Islet precursor cell (in vitro differentiated cells): ENCODE measurements around the gene S100A12.

Experiments
- DNase-seq: peaks from one replicate; pipeline ENCODE4 v3.0.0-alpha.2; 2018

The S100A12 gene

GRCh38 chr1:153396461-153396860 is 21.0 kb upstream of the S100A12 start:
- peak; percentile 39 for DNase-seq

DNA sequence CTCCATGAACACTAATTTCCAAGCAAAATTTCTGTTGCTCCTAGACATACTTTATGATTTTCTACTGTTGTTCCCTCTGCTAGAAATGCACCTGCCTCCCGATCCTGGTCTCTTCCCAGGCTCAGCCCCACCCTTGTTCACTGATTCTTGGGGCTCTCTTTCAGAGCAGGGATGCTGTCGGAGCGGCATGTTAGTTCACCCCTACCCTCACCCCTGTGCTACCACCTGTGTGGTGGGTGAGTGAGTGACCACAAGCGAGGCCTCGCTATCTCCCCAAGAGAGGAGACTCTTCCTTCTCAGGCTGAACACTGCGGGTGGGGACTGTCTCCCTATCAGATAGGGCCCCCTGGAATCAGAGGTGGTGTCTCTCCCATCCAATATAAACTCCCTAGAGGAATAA is 20.4 kb upstream of the S100A12 start:
- peak; percentile 35 for DNase-seq

- peak; percentile 43 for DNase-seq
These were observed 19.8 kb upstream of the S100A12 start for GRCh38 chr1:153395136-153395685.

GRCh38 chr1:153394391-153394790 is 19.0 kb upstream of the S100A12 start:
- DNase-seq: peak; percentile 34

DNA sequence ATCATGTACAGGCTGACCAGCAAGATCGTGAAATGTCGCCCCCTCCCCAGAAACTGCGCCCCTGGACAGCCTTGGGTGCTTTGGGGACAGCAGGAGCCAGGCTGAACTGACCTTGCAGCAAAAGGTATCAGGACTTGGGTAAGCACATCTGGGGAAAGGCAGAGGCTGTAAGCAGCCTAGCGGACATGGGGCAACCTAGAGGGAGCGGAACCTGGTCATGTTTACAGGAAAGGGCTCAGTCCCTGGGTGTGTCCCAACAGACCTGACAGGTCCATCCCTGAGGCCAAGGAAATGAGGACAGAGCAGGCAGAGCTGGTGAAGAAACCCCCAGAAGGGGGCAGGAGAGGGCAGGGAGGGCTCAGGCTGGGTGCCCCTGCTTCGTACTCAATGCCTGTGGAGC is 18.5 kb upstream of the S100A12 start:
- DNase-seq: peak; percentile 60

GRCh38 chr1:153392822-153393221 is 17.4 kb upstream of the S100A12 start:
- DNase-seq: no peak

GRCh38 chr1:153392258-153392657 is 16.8 kb upstream of the S100A12 start:
- DNase-seq: no peak

GRCh38 chr1:153390938-153391710 is 15.7 kb upstream of the S100A12 start, which contains the start of gene S100A8:
TSS of gene S100A8 (minus strand) at chr1:153391073. CDS start at chr1:153390535, 538 bp downstream.
- DNase-seq: peak; percentile 22

DNA sequence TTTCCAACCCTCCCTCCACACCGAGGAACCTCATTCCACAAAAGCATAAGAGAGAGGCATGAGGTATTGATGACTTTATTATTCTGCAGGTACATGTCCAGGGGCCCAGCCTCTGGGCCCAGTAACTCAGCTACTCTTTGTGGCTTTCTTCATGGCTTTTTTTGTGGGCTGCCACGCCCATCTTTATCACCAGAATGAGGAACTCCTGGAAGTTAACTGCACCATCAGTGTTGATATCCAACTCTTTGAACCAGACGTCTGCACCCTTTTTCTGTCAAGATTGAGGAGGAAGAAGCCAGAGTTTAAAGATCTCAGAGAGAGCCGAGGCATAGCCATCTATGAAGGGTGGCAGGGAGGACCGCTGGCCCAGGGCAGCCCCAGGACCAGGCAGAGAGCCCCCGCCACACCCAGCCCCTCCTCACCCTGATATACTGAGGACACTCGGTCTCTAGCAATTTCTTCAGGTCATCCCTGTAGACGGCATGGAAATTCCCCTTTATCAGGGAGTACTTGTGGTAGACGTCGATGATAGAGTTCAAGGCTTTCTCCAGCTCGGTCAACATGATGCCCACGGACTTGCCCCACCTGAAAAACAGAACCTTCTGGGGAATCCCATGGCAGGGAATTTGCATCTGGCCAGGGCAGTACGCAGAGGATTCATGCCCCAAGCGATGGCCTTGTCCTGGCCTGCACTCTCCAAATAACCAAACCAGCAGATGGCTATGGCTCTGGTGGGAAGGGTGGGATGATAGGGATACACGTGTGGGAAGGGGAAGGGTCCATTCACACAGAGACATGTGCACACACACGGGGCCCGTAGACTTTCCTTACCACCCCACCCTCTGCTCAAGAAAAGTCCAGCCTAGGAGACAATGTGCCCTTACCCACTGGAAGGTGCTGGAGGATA is 14.8 kb upstream of the S100A12 start:
- peak; percentile 42 for DNase-seq

GRCh38 chr1:153389401-153389800 is 14.0 kb upstream of the S100A12 start:
- no peak for DNase-seq

DNA sequence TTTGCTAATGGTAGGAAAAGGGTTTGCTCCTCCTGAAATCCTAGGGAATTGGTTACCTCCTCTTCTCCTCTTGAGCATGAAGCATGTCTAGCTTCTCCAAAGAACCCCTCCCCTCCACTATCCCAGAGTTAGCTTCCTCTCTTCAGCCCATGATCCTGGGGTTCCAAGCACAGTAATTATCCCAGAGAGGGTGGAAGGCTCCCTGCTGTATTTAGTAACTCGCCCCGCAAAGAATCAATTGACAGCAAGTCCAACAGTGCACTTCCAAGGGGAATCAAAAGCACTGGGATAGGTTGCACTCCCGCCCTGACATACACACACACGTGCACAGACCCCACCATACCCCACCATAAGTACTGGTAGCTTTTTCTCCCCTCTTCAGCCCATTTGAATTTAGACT is 12.4 kb upstream of the S100A12 start:
- peak; percentile 14 for DNase-seq

- DNase-seq: peak; percentile 8
These were observed 11.6 kb upstream of the S100A12 start for GRCh38 chr1:153387001-153387400.

- peak; percentile 18 for DNase-seq
These were observed 11.1 kb upstream of the S100A12 start for GRCh38 chr1:153386500-153386901.

GRCh38 chr1:153384958-153385580 is 9.6 kb upstream of the S100A12 start:
- peak; percentile 22 for DNase-seq

DNA sequence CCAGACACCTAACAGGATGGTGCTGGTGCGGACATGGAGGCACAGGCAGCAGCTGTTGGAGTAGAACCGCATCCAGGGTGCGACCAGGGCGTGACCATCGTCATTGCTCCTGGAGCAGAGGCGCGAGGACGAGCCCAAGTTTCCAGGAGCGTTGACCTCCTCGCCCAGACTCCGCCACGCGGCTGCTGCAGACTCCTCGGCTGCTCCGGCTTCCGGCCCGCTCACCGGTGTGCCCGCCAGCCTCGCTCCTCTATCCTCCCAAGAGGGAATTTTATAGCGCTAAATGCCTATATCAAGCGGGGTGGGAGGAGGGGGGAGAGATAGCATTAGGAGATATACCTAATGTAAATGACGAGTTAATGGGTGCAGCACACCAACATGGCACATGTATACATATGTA is 5.3 kb upstream of the S100A12 start:
- DNase-seq: peak; percentile 28

DNA sequence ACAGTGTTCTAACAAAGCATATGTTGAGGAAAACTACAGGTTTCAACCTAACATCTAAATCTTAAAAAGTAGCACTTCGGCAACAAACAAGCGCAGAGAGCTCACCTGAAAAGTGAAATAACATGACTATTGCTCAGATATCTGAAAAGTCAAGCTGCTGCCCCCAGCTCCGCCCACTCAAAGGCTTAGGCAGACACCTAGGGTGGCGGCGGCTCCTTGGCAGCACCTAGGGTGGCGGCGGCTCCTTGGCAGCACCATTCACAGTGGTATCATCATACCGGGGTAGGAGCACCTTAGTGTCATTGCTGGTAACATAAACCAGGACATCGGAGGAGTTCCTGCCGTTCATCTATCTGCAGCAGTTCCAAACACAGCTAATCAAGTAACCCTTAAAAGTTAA is 4.2 kb upstream of the S100A12 start:
- DNase-seq: peak; percentile 7

DNA sequence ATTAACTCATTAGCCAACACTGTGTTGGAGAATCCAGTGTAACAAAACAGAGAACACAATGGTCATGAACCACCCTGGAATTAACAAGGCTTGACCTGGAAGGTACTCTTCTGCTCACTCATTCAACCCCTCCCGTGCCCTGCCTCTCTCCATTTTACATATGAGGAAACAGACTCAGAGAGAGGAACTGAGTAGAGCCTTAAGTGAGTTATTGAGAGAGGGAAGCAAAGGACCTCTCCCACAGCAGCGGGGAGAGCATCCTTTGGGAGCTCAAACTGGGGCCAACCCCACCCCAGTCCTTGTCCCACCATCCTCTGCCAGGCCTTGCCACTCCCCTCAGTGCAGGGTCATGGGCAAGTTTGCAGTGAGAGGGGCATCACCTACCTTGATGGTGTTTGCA is 1.4 kb downstream of the S100A12 start:
- peak; percentile 30 for DNase-seq

DNA sequence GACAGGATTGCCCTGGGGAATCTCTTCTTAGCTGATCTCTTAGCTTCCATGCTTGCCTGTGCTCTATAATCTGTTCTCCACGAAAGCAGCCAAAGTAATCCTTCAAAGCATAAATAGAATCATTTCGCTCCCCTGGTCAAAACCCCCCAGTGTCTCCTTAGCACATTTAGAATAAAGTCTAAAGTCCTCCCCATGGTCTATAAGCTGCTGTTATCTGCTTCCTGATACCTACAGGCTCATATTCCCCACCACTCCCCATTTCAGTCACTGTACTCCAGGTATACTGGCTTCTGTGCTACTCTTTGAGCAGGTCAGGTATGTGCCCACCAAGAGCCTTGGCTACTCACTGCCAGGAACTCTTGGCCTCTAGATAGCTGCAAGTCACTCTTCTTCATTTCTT is 2.9 kb downstream of the S100A12 start:
- DNase-seq: peak; percentile 4

DNA sequence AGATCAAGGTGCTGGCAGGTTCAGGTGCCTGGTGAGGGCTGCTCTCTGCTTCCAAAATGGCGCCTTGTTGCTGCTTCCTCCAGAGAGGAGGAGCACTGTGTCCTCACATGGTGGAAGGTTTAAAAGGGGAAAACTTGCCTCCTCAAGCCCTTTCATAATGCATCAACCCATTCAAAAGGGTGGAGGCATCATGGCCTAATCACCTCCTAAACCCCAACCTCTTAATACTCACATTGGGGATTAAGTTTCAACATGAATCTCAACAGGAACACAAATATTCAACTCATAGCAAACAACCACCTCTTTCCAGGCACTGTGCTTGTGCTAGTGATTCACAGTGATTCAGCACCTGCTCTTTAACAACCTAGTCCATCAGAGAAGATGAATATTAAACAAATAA is 4.2 kb downstream of the S100A12 start:
- DNase-seq: peak; percentile 22

GRCh38 chr1:153370146-153370545 is 5.3 kb downstream of the S100A12 start:
- DNase-seq: no peak

DNA sequence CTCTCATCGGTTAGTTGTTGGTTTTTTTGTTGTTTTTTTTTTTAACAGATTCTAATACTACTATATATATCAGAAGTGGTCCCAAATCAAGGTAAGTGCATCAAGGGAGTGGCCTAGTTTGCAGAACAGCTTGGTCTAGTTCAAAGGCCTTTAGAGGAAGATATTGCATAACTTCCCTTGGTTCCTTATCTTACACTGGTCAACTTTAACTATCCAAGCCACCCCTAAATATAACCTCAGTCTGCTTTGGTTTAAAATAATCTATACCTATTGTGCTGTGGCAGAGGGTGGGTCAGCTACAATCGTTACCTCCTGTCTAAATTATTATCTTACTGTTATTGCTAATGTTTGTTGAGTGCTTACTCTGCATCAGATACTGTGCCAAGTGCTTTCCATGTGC is 6.9 kb downstream of the S100A12 start:
- DNase-seq: no peak

DNA sequence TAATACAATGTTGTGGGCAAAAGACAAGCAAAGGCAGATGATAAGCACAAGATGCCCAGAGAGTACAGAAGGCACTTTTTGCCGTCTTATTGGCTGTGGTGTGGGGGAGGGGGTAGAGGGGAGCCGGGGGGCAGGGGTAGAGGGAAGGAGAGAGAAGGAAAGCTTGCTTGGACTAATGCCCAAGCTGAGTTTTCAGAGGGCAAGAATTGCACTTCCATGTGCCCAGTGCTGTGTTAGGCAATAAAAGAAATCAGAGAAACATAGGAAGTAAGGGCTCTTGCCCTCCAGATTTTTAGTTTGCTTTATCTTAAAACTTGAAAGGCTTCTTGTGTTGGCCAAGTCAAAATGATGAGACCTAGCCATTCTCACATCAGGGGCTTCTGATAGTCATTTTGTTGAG is 8.3 kb downstream of the S100A12 start:
- DNase-seq: peak; percentile 19

DNA sequence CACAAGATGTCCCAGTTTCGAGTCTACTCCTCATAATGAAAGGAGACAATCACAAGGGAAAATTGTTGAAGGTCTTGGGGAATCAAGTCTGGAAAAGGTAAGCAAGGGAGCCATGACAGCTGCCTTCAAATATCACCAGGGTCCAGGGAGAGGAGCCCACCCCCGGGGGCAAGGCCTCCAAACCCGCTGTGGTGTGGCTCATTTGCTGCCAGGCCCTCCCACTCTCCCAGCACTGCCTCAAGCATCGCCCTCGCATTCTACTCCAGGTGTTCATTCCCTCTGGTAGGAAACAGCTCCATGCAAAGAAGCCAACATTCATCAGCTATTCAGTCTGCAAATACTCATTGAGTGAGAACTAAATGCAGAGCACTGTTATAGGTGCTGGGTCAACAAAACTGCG is 9.2 kb downstream of the S100A12 start:
- DNase-seq: no peak
